ENCODE data around the gene PTPRE.

PTPRE gene

GRCh38 chr10:128047991-128048818 lies 141.3 kb downstream of the PTPRE start:
- no peak for DNase-seq

DNA sequence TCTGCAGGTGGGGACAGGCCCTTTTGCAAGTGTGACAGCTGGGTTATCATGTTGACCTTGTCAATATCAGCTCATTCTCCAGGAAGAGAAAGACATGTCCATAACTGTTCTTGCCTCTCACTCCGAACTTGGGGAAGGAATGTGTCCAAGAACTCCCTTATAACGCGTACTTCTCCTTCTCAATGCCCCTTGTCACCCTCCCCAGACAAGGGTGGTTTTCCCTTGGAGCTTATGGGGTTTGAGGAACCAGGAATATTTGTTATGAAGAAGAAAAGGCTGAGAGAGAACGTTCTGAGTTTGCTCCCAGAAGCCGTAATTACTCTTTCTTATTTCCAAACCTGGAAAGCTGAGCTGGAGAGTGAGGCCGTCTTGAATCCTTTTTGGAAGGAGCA lies 141.9 kb downstream of the PTPRE start:
- DNase-seq: no peak

DNA sequence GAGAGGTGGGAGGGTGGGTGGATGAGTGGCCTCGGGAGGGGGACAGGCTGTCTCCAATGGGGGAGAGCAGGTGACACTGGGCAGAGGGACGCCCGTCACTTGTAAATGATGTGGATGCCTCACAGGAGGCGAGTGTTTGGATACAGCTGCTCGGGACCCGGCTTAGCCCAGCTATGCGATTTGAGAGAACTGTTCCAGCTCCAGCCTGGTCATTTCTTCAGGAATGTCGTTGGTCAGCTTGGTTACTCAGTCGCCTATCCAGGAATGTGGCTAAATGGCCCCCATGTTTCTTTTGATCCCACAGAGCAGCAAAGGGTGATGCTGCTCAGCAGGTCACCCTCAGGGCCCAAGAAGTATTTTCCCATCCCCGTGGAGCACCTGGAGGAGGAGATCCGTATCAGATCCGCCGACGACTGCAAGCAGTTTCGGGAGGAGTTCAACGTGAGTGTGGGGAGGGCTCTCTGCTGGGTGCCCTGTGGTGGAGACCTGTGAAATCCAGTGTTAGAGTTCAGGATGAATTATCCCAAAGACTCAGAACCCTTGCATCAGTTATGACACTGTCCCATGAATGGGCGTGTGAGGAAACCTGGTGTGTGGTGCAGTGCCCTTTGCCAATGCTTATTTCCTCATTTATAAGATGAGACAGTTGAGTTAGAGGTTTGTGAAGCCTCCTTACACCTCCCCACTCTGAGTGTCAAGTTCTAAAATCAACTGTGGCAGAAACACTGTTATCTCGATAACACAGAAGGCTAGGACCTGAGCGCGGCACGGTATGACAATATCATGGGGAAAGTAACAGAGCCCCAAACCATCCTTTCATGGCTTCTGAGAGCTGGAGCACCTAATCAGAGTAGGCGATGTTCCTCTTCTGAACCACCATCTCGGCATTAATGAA lies 142.6 kb downstream of the PTPRE start:
- DNase-seq: no peak

- DNase-seq: no peak
These were observed 143.2 kb downstream of the PTPRE start for GRCh38 chr10:128050121-128050516.

DNA sequence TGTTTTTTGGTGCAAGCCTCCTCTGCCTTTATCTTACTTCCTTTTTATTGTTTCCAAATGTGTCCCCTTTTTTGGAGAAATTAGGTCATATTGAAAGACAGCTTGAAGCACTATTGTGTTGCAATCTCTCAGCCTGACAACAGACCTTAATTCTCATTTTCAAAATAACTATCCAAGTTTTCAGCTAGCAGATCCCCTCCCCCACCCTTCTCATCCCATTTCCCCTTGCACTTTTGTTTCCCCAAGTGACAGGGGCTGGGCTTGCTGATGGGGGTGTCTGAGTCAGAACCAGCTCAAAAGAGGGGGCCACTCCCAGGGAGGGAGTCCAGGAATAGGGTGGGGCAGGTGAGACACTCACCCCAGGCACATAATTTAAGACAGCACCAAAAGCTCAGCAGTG lies 144.0 kb downstream of the PTPRE start:
- DNase-seq: no peak

DNA sequence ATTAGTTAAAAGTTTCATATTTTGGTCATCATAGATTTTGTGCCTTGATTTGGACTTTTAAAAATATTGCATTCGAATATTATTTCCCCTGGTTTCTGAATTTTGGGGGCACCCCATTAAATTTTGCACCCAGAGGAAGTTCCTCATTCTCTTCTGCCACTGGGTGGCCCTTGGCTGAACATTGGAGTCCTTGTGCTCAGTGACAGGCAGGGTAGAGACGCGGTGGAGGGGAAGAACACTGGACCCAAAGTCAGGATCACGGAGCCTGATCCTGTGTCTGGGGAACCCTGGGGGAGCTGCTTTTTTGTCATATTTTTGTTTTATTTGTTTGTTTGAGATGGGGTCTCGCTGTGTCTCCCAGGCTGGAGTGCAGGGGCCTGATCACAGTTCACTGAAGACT lies 144.6 kb downstream of the PTPRE start:
- no peak for DNase-seq

- no peak for DNase-seq
These were observed 145.8 kb downstream of the PTPRE start for GRCh38 chr10:128052696-128053095.

GRCh38 chr10:128053356-128053755 lies 146.5 kb downstream of the PTPRE start:
- DNase-seq: no peak

DNA sequence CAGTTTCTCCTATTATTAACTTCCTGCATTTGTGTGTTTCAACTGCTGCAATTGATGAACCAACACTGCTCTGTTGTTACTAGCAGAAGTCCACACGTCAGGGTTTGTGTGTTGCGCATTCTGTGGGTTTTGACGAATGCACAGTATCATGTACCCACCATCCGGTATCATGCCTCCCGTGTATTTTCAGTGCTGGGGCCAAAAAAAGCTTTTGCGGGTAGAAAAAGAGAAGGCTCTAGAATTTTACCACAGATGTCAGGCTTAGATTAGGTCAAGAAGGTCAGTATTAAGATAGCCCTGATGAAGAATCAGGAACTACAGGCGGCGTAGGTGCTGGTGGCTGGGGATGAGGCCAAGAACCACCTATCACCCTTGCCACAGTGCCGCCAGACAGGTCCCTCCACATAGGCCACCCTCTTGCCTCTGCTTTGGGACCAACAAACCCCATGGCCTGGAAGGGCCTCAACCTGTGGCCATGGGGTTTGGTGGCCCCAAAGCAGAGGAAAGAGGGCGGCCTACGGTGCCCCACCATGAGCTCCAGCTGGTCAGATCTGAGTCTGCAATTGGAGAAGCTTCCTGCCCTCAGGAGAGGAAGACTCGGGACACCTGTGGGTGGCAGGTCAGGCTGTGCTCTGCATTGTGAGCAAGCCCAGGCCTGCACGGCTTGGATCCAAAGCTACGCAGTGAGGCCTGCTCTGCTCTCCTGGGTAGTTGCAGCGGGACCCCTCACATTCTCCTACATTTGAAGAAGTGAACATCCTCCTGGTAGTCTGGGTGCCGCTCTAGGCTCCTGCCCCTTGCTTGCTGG lies 147.5 kb downstream of the PTPRE start:
- no peak for DNase-seq

DNA sequence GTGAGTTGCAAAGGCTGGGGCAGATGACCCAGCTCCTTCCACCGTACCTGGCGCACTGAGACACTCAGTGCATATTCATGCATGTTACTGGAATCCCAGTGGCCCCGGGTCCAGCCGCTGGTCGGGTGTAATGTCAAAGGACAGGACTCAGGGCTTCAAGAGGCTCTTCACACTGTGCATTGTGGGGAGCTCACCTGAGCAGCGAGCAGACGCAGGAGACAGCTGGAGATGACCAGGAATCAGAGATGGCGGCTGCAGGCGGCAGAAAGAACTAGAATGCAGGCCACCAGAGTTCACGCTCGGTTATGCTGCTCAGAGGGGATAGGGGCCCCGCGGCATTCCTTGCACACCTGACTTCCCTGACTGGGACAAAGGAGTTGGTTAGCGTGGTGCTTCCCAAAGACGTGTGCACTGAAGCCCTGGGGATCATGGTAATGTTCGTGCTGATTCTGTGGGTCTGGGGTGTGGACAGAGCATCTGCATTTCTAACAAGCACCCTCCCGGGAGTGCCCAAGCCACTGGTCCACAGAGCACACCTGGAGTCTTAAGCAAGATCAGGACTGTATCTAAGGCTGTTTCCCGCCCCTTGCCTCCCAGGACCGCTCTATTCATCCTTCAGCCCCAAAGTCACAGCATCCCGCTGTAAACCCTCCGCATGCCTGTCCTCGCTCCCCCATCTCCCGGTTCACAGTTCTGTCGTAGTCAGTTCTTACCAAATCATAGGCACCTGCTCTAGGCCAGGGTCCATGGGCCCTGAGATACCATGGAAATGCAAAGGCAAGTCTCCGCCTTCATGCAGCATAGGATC lies 148.4 kb downstream of the PTPRE start:
- DNase-seq: no peak

DNA sequence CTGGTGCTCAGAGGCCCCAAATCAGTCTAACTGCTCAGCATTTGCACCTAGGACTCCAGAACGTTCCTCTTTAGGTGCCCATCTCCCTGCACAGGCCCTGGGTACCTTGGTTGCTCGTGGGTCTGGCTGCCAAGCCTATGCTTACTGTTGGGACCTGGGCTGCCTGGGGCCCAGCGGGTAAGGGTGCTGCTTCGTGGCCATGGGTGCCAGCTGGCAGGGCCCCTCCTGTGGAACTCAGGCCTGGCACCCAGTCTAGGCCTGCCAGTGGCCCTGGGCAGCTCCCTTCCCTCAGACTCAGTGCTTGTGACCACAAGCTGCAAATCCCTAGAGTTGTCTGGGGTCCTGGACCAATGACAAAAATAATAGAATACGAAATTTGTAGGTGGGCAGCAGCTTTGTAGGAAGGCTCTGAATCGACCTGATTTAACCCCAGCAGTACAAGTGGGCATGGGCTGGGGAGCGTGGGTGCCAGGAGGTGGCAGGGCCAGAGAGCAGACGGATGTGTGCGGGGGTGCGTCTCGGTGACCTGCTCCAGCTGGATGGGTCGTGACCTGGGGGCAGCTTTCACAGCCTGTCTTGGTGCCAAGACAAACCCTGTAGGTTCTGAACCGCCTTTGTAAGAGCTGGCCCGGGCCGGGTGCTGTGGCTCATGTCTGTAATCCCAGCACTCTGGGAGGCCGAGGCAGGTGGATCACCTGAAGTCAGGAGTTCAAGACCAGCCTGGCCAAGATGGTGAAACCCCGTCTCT lies 149.6 kb downstream of the PTPRE start:
- DNase-seq: no peak

DNA sequence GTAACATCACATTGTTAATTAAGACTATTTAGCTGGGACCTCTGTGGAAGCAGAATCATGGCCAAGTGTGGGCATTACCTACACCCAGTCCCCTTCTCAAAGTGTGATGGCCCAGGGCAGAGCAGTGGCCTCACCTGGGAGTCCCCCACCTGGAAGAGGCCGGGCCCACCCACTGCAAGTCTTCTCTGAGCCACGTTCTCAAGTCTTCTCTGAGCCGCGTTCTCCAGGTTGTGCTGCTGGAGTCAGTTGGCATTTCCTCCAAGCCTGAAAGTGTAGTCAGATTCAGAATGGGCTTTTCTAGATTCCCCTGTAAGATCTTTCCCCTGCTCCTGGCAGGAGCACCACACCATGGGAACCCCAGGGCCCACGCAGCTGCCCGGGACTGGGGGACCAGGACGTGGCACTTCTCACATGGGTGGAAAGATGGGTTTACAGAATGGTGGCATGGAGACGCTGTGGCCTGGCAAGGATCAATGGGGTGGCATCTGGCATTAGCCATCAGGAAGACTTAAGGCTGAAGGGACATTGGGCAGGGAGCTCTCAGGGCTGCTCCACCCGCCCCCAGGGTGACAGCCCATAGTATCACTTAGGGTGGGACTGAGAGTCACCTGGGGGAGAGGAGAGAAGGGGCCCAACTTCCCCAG lies 151.3 kb downstream of the PTPRE start:
- DNase-seq: no peak

GRCh38 chr10:128058750-128059134 lies 151.8 kb downstream of the PTPRE start:
- no peak for DNase-seq

DNA sequence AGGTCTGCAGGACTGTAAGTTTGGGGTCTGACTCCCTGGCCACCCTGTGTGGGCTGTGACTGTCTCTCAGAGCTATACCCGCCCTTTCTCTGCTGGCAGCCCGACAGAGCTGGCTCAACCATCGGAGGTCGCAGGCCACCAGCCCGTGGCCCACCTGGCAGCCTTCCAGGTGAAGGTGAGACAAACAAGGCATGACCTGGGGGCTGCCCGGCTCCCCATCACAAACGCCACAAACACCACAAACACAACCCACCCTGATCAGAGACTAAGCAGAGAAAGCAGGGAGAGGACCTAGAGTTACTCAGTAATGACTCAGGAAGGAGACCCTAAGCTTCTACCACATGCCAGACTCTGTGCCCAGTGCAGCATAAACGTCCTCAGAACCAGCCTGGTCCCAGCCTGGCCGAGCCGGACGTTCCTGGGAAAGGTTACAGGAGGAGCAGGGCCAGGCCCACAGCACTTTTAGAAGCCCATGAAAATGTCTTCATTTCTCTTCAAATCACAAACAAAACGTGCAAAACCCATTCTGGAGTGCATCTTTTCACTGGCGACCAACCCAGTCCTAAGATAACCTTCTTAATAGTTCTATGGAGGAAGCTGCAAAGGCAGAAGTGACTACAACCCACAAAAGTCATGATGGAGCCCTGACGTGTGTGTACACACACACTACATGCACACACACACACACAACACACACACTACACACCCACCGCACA lies 152.5 kb downstream of the PTPRE start:
- no peak for DNase-seq

DNA sequence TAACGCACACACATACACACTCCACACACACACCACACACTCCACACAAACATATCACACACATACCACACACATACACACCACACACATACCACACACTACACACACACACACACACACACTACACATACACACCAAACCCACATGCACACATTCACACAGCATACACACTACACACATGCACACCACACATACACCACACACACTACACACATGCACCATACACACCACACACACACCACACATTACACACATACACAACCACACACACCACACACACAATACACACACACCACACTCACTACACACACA lies 153.0 kb downstream of the PTPRE start:
- DNase-seq: no peak

DNA sequence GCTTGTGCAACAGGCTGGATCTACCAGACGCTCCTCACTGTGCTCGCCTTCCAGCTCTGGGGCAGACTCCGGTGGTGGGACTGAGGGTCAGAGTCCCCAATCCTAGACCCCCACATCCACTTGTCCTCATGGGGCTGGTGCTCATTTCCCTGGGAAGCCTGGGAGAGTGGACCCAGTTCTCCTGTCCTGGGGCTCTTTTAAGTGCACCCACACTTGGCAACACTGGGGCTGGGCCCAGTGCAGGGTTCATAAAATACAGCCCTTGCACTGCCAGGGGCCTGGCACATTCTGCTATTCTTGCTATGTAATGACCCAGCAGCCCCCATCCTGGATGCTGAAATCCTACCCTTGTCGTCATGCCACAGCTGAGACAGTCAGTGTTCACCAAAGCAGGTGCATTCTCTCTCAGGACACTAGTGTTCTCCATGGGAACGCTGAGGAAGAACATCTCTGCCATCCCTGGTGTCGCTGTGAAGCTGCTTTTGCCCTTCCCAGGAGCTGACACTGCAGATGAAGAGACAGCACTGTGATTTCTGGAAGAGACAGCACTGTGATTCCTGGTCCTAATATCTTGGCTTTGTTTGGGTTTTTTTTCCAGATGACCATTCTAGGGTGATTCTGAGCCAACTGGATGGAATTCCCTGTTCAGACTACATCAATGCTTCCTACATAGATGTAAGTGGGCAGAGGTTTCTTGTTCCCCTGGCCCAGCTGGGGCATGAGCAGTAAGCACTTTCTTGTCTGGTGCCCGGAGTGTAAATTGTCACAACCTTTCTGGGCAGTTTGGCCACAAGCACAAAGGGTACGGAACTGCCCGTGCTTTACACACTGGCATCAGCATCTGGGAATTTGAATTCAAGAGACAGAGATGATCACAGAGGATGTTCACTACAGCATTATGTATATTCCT lies 153.7 kb downstream of the PTPRE start:
- DNase-seq: no peak

- DNase-seq: no peak
These were observed 154.7 kb downstream of the PTPRE start for GRCh38 chr10:128061306-128062300.

DNA sequence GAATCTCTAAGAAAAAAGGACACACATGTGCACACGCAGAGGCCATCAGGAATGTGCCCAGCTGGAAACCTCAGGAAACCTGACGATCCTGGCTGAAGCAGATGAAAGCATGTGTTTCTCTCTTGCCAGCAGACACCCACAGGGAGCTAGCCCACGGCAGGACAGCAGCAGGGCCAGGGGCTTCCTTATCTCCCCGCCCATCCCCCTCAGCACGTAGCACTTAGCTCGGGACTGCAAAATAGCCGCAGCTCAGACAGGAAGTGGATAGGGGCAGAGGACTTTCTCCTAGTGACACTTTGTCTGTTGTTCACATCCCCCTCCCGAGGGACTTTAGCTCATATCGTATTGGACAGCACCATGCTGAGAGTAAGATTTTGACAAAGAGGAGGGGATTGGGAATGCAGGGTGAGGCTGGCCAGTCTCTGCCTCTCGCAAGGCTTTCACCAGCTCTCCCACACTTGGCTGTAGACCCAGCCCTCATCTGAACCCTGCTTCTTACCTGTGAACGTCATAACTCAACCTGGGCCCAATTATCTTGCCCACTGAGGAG lies 155.5 kb downstream of the PTPRE start:
- no peak for DNase-seq
